NCI-H146 treated with DMSO at 0.1 percent for 48 hours (cell line): ENCODE data around the gene RETREG2.

Experiments
- DNase-seq: peaks from one replicate; lab custom pipeline; 2025; ENCODE audit not compliant: unreplicated experiment; lab: John Stamatoyannopoulos, UW

RETREG2 gene

GRCh38 chr2:219168932-219169331 lies 9.1 kb upstream of the RETREG2 start:
- no peak for DNase-seq

DNA sequence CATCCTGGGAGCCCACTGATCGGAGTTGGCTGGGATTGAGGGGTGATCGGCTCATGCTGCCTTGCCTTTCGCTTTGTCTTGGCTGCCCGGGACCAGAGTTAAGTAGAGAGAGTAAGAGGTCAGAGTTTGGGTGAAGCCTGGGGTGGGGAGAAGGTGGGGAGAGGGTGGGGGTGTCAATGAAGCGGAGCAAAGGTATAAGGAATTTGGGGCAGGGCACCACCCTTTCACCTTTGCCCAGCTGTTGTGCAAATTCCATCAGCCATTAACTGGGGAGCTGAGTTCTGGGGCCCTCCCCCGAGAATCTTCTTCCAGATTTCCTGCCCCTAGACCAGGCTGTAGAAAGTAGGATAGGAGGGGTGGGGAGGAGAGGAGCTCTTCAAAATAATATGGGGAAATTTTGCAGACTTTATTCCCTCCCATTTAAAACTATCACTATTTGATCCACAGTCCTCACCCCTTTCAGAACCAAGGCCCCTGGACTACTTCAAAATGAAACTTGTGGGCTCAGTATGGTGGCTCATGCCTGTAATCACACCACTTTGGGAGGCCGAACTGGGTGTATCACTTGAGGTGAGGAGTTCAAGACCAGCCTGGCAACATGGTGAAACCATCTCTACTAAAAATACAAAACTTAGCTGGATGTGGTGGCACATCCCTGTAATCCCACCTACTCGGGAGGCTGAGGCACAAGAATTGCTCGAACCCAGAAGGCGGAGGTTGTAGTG lies 8.0 kb upstream of the RETREG2 start, which contains the start of gene SLC23A3:
Gene SLC23A3 (minus strand): TSS at position 100 of the 725 bp plus-strand sequence. CDS start 45 bp downstream, at position 55.
- no peak for DNase-seq

- DNase-seq = no peak
These were observed 6.8 kb upstream of the RETREG2 start for GRCh38 chr2:219171231-219171651.

- DNase-seq = no peak
These were observed 5.6 kb upstream of the RETREG2 start for GRCh38 chr2:219172231-219173154.

DNA sequence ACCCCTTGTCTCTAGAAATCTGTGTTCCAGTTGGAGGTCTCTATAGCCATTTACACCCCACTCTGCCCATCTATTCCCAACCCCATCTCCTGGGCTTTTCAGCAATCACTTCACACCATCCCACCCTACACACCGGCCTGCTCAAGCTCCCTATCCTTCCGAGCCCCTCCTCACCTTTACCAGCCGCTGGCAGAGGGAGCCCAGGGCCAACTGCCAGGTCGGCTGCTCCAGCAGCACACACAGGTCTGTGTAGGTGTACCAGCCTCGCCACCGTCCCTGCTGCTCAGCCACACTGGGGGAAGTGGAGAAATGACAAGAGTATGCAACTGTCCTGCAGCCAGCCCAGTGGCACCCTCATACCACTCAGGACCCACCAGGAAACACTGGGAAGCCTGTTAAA lies 4.9 kb upstream of the RETREG2 start:
- no peak for DNase-seq

DNA sequence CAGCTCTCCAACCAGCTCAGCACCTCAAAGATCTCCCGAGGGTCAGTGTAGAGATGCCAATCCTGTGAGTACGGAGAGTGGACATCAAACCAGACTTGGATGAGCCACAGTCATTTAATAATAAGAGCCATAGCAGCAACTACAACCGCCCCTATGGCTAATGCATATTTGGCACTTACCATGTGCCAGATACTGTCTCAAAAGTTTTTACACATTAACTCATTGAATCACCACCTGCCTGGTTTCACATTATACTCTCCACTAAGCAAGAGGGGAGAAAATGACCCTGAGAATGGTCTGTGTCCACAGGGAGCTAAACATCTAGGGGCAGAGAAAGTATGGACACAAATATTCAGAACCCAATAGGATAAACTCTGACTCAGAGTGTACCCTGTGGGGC lies 3.9 kb upstream of the RETREG2 start:
- DNase-seq = no peak

- DNase-seq = no peak
These were observed 3.3 kb upstream of the RETREG2 start for GRCh38 chr2:219174801-219175200.

- DNase-seq = no peak
These were observed 2.6 kb upstream of the RETREG2 start for GRCh38 chr2:219175486-219175885.

- no peak for DNase-seq
These were observed 1.9 kb upstream of the RETREG2 start for GRCh38 chr2:219175928-219176817.

DNA sequence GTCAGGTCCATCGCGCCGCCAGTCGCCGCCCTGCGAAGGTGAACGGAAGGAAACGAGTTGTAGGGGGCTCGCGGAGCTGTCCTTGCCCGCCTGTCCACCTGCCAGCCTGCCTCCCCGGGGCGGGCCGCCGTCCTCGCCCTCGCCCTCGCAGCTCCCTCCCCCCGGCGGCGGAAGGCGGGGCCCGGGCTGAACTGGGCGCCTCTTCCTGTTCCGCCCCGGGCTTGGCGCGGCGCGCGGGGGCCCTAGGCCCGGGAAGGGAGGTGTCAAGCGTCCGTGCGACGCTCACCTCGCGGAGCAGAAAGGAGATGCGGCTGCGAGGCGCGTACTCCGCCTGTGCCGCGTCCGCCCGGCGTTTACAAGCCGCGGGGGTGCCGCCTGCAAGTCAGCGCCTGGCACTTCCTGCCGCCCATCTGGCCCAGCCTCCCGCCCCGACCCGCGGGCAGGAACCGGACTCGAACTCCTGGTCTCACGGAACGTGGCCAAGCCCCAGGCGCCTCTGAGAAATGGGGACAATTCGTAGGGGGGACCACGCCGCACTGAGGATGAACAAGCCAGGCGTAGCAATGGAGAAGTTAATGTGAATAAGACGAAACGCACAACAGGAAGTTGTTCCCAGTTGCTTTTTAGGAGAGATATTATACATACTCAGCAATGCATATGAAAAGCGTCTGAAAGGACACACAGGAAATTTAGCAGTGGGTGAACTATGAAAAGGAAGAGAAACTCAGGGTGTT lies 1.1 kb upstream of the RETREG2 start, which contains the start of gene CNPPD1:
Gene CNPPD1 (minus strand): TSS at position 108 of the 734 bp plus-strand sequence. CDS start 97 bp downstream, at position 11.
- peak; percentile 64 for DNase-seq

DNA sequence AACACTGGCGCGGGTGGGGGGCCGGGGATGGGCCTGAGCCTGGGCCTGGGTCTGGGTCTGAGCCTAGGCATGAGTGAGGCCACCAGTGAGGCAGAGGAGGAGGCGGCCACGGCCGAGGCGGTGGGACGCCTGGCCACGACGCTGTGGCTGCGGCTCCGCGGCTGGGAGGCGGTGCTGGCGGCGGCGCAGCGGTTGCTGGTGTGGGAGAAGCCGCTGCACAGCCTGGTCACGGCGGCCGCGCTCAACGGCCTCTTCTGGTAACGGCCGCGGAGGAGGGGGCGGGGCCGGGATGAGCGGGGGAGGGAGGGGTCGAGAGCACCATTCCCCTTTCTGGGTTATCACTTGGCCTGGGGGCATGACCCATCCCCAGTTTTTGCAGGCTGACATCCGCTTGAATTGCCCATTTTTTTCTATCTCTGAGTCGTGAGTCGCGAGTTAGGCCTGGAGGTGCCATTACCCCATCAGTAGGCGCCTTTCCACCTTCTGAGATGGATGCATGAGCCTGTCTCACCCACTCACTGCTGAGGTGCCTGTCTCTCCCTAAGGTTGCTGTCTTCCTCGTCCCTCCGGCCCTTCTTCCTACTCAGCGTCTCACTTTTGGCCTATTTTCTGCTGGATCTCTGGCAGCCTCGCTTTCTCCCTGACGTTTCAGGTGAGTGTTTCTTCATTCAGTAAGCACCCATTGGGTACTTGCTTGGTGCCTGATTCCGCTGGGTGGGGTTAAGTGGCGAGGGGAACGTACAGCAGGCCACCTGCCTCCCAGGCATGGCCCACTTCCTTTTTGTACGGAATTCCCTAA lies 501 bp downstream of the RETREG2 start:
- DNase-seq = no peak

DNA sequence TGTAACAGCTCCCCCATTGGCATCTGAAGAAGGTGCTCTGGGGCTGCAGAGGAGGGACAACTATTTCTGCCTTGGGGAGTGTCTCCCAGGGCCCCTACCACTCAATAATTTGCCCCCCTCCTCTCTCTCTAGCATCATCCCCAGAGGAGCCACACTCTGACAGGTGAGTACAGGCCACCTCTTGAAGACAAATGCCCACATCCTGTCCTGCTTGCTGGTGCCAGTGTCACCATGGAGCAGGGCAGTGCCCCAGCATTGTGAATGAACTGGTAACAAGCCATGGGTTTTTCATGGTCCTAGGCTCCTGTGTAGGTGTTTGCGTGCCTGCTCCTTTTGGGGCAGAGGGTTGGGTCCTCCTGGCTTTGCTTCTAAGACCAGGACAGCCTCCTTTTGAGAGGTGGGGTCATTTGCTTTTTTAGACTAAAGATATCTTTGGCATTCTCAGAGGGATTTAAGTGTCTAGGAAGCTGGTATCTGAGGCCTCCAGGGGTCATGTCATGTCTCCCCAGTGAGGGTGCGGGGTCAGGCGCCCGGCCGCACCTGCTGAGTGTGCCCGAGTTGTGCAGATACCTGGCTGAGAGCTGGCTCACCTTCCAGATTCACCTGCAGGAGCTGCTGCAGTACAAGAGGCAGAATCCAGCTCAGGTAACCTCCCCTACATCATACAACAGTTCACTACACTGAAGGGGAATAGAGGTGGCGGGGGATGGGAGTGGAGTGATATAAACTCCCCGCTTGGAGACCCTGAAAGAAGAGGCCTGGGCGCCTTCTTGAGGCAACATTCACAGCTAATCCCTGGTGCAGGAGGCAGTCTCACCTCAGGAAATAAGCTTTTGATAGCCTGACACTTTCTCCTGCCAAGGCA lies 1.8 kb downstream of the RETREG2 start:
- no peak for DNase-seq

DNA sequence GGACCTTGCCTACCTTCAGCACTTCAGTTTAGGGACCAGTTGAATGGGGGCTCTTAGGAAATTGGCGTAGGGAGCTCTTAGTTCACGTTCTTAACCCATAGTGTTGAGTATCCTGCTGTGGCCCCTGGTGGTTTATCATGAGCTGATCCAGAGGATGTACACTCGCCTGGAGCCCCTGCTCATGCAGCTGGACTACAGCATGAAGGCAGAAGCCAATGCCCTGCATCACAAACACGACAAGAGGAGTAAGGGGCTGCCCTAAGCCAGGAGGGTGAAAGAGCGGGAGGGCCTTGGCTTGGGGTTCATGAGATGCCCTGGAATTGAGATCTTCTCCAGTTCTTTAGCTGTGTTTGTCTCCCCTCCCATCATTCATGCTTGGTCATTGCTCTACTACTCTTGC lies 2.9 kb downstream of the RETREG2 start:
- no peak for DNase-seq

- no peak for DNase-seq
These were observed 3.5 kb downstream of the RETREG2 start for GRCh38 chr2:219181531-219181930.

GRCh38 chr2:219182331-219183150 lies 4.5 kb downstream of the RETREG2 start:
- DNase-seq = no peak

- no peak for DNase-seq
These were observed 5.2 kb downstream of the RETREG2 start for GRCh38 chr2:219183151-219183772.

GRCh38 chr2:219184121-219184520 lies 6.0 kb downstream of the RETREG2 start:
- DNase-seq = no peak
